ENCODE data around the gene SFSWAP.

The SFSWAP gene

GRCh38 chr12:131709226-131709625, 1.7 kb upstream of the SFSWAP start:
- no peak overlapping the region for H3K4me3 ChIP-seq (ENCODE audit: low read length)
- no peaks in the 10 kb centered on the region for H3K27me3 ChIP-seq (ENCODE audit: insufficient read depth, low read length)

DNA sequence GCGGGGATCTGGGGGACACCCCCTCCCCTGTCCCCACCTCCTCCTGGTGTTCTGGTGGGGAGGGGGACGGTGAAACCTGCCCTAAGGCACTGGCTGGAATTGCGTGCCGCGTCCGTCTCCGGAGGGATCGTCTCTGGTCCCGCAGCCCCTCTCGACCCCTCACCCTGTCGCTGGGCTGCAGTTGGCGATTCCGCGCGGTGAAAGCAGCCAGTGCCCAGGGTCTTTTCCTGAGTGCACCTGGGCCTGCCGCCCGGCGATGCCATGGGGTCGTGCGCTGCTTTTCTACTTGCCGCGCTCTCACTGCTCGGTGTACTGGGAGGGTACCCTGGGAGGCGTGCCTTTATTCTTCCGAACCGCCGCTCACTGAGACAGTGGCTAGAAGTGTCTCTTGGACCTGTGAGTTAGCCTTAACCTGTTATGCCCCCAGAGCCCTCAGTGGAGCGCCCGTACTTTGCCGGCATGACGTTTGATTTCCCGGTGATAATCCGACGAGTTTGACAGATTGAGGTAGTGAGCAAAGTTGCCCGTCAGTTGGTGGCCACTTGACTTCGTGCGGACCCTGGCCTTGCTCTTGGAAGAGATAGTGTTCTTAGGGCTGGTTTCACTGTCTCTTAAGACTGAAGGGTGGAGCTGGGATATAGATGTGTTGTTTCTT, 788 bp downstream of the SFSWAP start:
- Histone ChIP-seq H3K9ac (ENCODE audit: low read depth, low read length) (peak overlapping the region; percentile 95), H3K27ac (ENCODE audit: low read length) (peak overlapping the region; percentile 89), H3K9me3 (ENCODE audit: insufficient read depth, low read depth, low read length) (no peaks in the 10 kb centered on the region), H3K36me3 (ENCODE audit: insufficient read depth, low read depth, low read length) (peaks cover 32% of the 10 kb centered on the region), H3K4me1 (ENCODE audit: insufficient read depth, low read length) (0 out of 2 replicates have a peak, but pooled peaks cover 5% of the 10 kb centered on the region), H3K27me3 (ENCODE audit: insufficient read depth, low read length) (no peaks in the 10 kb centered on the region), H3K4me3 (ENCODE audit: low read length) (peak overlapping the region; percentile 99)

More at GRCh38 chr12:131709226-131709625, 1.7 kb upstream of the SFSWAP start:
- no peak overlapping the region for H3K9ac ChIP-seq (ENCODE audit: low read depth, low read length)
- peaks cover 6% of the 10 kb centered on the region for H3K9me3 ChIP-seq (ENCODE audit: insufficient read depth, low read depth, low read length)
- peaks cover 7% of the 10 kb centered on the region for H3K36me3 ChIP-seq (ENCODE audit: insufficient read depth, low read depth, low read length)
- H3K27ac ChIP-seq (ENCODE audit: low read length), result no peak overlapping the region
- 0 out of 2 replicates have a peak, but pooled peaks cover 5% of the 10 kb centered on the region for H3K4me1 ChIP-seq (ENCODE audit: insufficient read depth, low read length)

GRCh38 chr12:131713349-131713748, 2.5 kb downstream of the SFSWAP start:
- H3K9ac ChIP-seq (ENCODE audit: low read depth, low read length), result no peak overlapping the region
- H3K27ac ChIP-seq (ENCODE audit: low read length), result no peak overlapping the region
- H3K4me3 ChIP-seq (ENCODE audit: low read length), result no peak overlapping the region
- 0 out of 2 replicates have a peak, but pooled peaks cover 5% of the 10 kb centered on the region for H3K4me1 ChIP-seq (ENCODE audit: insufficient read depth, low read length)
- peaks cover 49% of the 10 kb centered on the region for H3K36me3 ChIP-seq (ENCODE audit: insufficient read depth, low read depth, low read length)
- H3K27me3 ChIP-seq (ENCODE audit: insufficient read depth, low read length), result no peaks in the 10 kb centered on the region
- H3K9me3 ChIP-seq (ENCODE audit: insufficient read depth, low read depth, low read length), result no peaks in the 10 kb centered on the region

DNA sequence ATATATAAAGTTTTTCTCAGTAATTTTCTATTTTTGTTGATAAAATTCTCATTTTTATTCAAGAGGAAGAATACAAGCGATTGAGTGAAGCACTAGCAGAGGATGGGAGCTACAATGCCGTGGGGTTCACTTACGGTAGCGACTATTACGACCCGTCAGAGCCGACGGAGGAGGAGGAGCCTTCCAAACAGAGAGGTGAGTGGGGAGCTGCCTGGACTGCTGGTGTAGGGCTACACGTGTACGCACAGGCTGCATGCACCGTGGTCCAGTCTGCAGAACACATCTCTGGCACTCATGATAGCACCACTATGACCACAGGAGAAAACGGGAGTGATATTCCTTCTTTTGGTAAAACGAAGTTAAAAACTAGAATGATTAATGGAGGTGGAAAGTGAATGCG, 3.9 kb downstream of the SFSWAP start:
- Histone ChIP-seq H3K27ac (ENCODE audit: low read length) (no peak overlapping the region), H3K9ac (ENCODE audit: low read depth, low read length) (no peak overlapping the region), H3K9me3 (ENCODE audit: insufficient read depth, low read depth, low read length) (no peaks in the 10 kb centered on the region), H3K4me3 (ENCODE audit: low read length) (no peak overlapping the region), H3K4me1 (ENCODE audit: insufficient read depth, low read length) (0 out of 2 replicates have a peak, but pooled peaks cover 5% of the 10 kb centered on the region), H3K27me3 (ENCODE audit: insufficient read depth, low read length) (no peaks in the 10 kb centered on the region), H3K36me3 (ENCODE audit: insufficient read depth, low read depth, low read length) (peaks cover 63% of the 10 kb centered on the region)

GRCh38 chr12:131716282-131716681, 5.4 kb downstream of the SFSWAP start:
- Histone ChIP-seq H3K9ac (ENCODE audit: low read depth, low read length) (no peak overlapping the region), H3K4me3 (ENCODE audit: low read length) (no peak overlapping the region), H3K27me3 (ENCODE audit: insufficient read depth, low read length) (no peaks in the 10 kb centered on the region), H3K4me1 (ENCODE audit: insufficient read depth, low read length) (0 out of 2 replicates have a peak, but pooled peaks cover 5% of the 10 kb centered on the region), H3K9me3 (ENCODE audit: insufficient read depth, low read depth, low read length) (no peaks in the 10 kb centered on the region), H3K27ac (ENCODE audit: low read length) (no peak overlapping the region), H3K36me3 (ENCODE audit: insufficient read depth, low read depth, low read length) (peaks cover 78% of the 10 kb centered on the region)

DNA sequence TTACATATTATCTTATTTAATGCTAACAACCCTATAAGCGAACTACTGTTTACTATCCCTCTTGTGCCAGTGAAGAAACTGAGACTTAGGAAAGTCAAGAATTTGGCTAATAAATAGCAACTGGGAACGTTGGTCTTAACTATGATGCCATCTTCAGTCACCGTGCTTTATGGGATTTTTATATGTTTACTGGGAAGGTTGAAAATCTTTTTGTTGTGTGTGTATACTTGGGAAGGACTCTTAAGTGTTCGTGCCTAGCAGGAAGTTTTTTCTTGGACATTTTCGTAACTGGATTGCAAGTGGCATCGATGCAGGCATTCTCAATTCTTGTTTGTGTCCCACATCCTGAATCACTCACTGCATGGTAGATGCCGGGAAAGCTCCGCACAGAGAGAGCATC, 9.4 kb downstream of the SFSWAP start:
- Histone ChIP-seq H3K4me3 (ENCODE audit: low read length) (no peak overlapping the region), H3K9ac (ENCODE audit: low read depth, low read length) (no peak overlapping the region), H3K27me3 (ENCODE audit: insufficient read depth, low read length) (no peaks in the 10 kb centered on the region), H3K9me3 (ENCODE audit: insufficient read depth, low read depth, low read length) (no peaks in the 10 kb centered on the region), H3K4me1 (ENCODE audit: insufficient read depth, low read length) (peaks cover 27% of the 10 kb centered on the region), H3K27ac (ENCODE audit: low read length) (no peak overlapping the region), H3K36me3 (ENCODE audit: insufficient read depth, low read depth, low read length) (peaks cover 81% of the 10 kb centered on the region)

GRCh38 chr12:131720921-131721320, 10.0 kb downstream of the SFSWAP start:
- Histone ChIP-seq H3K36me3 (ENCODE audit: insufficient read depth, low read depth, low read length) (peaks cover 81% of the 10 kb centered on the region), H3K27me3 (ENCODE audit: insufficient read depth, low read length) (no peaks in the 10 kb centered on the region), H3K4me1 (ENCODE audit: insufficient read depth, low read length) (peaks cover 28% of the 10 kb centered on the region), H3K27ac (ENCODE audit: low read length) (peak overlapping the region; percentile 8), H3K9me3 (ENCODE audit: insufficient read depth, low read depth, low read length) (no peaks in the 10 kb centered on the region), H3K9ac (ENCODE audit: low read depth, low read length) (no peak overlapping the region), H3K4me3 (ENCODE audit: low read length) (no peak overlapping the region)

DNA sequence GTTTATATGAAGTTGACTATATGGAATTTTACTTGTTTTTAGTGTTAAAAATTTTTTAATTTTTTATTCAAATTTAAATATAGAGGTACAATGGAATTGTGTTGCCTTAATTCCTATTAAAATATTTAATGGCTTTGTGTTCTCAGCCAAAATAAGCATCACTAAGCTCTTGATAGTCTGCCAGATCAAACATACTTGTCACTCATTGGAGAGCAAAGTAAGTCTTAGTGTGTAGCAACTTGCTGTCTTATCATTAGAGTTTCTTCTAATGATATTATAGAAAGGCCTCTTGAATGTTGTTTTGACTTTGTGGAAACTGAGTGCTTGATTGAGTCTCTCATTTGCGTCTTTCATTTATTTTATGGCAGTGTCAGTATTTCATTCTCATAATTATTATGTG, 10.7 kb downstream of the SFSWAP start:
- Histone ChIP-seq H3K4me1 (ENCODE audit: insufficient read depth, low read length) (peaks cover 28% of the 10 kb centered on the region), H3K4me3 (ENCODE audit: low read length) (no peak overlapping the region), H3K27me3 (ENCODE audit: insufficient read depth, low read length) (no peaks in the 10 kb centered on the region), H3K27ac (ENCODE audit: low read length) (no peak overlapping the region), H3K36me3 (ENCODE audit: insufficient read depth, low read depth, low read length) (peaks cover 80% of the 10 kb centered on the region), H3K9ac (ENCODE audit: low read depth, low read length) (no peak overlapping the region; the same call in 1 of the 2 replicates), H3K9me3 (ENCODE audit: insufficient read depth, low read depth, low read length) (no peaks in the 10 kb centered on the region)

GRCh38 chr12:131723532-131723931, 12.6 kb downstream of the SFSWAP start:
- no peaks in the 10 kb centered on the region for H3K9me3 ChIP-seq (ENCODE audit: insufficient read depth, low read depth, low read length)
- peak overlapping the region; percentile 87; the same call in 1 of the 2 replicates for H3K9ac ChIP-seq (ENCODE audit: low read depth, low read length)
- H3K36me3 ChIP-seq (ENCODE audit: insufficient read depth, low read depth, low read length), result peaks cover 80% of the 10 kb centered on the region
- H3K4me3 ChIP-seq (ENCODE audit: low read length), result peak overlapping the region; percentile 50; the same call in 1 of the 2 replicates
- no peaks in the 10 kb centered on the region for H3K27me3 ChIP-seq (ENCODE audit: insufficient read depth, low read length)
- H3K4me1 ChIP-seq (ENCODE audit: insufficient read depth, low read length), result peaks cover 28% of the 10 kb centered on the region
- H3K27ac ChIP-seq (ENCODE audit: low read length), result peak overlapping the region; percentile 75

GRCh38 chr12:131724534-131724933, 13.6 kb downstream of the SFSWAP start:
- peaks cover 30% of the 10 kb centered on the region for H3K4me1 ChIP-seq (ENCODE audit: insufficient read depth, low read length)
- H3K36me3 ChIP-seq (ENCODE audit: insufficient read depth, low read depth, low read length), result peaks cover 79% of the 10 kb centered on the region
- H3K9ac ChIP-seq (ENCODE audit: low read depth, low read length), result peak overlapping the region; percentile 67; the same call in 1 of the 2 replicates
- H3K27ac ChIP-seq (ENCODE audit: low read length), result peak overlapping the region; percentile 75
- no peaks in the 10 kb centered on the region for H3K9me3 ChIP-seq (ENCODE audit: insufficient read depth, low read depth, low read length)
- no peaks in the 10 kb centered on the region for H3K27me3 ChIP-seq (ENCODE audit: insufficient read depth, low read length)
- no peak overlapping the region for H3K4me3 ChIP-seq (ENCODE audit: low read length)

- peaks cover 78% of the 10 kb centered on the region for H3K36me3 ChIP-seq (ENCODE audit: insufficient read depth, low read depth, low read length)
- H3K27me3 ChIP-seq (ENCODE audit: insufficient read depth, low read length), result no peaks in the 10 kb centered on the region
- peaks cover 37% of the 10 kb centered on the region for H3K4me1 ChIP-seq (ENCODE audit: insufficient read depth, low read length)
- peak overlapping the region; percentile 67; the same call in 1 of the 2 replicates for H3K9ac ChIP-seq (ENCODE audit: low read depth, low read length)
- H3K9me3 ChIP-seq (ENCODE audit: insufficient read depth, low read depth, low read length), result no peaks in the 10 kb centered on the region
- no peak overlapping the region for H3K4me3 ChIP-seq (ENCODE audit: low read length)
- H3K27ac ChIP-seq (ENCODE audit: low read length), result peak overlapping the region; percentile 75
These were observed 14.6 kb downstream of the SFSWAP start for GRCh38 chr12:131725503-131725902.

DNA sequence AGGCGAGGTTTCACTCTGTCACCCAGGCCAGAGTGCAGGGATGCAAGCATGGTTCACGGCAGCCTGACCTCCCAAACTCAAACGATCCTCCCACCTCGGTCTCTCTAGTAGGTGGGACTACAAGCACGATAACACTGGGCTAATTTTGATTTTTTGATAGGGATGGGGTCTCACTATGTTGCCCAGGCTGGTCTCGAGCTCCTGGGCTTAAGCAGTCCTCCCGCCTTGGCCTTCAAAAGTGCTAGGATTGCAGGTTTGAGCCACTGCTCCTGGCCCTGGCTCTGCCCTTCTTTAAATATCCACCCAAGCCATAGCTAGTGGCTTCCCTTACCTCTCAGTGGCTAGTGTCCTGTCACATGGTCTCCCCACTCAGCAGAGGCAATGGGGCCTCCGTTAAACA, 17.8 kb downstream of the SFSWAP start:
- peak overlapping the region; percentile 68 for H3K27ac ChIP-seq (ENCODE audit: low read length)
- peaks cover 25% of the 10 kb centered on the region for H3K4me1 ChIP-seq (ENCODE audit: insufficient read depth, low read length)
- H3K36me3 ChIP-seq (ENCODE audit: insufficient read depth, low read depth, low read length), result peaks cover 86% of the 10 kb centered on the region
- H3K27me3 ChIP-seq (ENCODE audit: insufficient read depth, low read length), result no peaks in the 10 kb centered on the region
- H3K9ac ChIP-seq (ENCODE audit: low read depth, low read length), result peak overlapping the region; percentile 12; the same call in 1 of the 2 replicates
- no peaks in the 10 kb centered on the region for H3K9me3 ChIP-seq (ENCODE audit: insufficient read depth, low read depth, low read length)
- H3K4me3 ChIP-seq (ENCODE audit: low read length), result no peak overlapping the region

Data from iPS-20b (cell line).